Measurements from ENCODE around the gene GPR35. TPM values are rescaled to one million over a fixed set of nuclear protein-coding genes. Genes with fewer than 3 reads are reported as not detected.

Gene GPR35
- total RNA-seq, 1 donor from 2014 or later = 1.6 TPM

- ATAC-seq (ENCODE audit: low read depth) (no peak), DNase-seq (peak; percentile 6)
- Mint-ChIP-seq H3K9me3 (peaks cover 14% of the 10 kb centered on the region), H3K27me3 (no peaks in the 10 kb centered on the region), H3K36me3 (ENCODE audit: low read depth) (no peaks in the 10 kb centered on the region), H3K27ac (no peak overlapping the region), H3K4me3 (no peak overlapping the region), H3K4me1 (no peaks in the 10 kb centered on the region)
- intact Hi-C loops (cut with micrococcal nuclease) = no loop called here
- POLR2A ChIA-PET = no interaction called here
- CTCF ChIA-PET = no interaction called here
- no peak for TF ChIP-seq CTCF (IDR thresholded peaks at IDR 0.05)
These were observed 10.1 kb downstream of the GPR35 start for GRCh38 chr2:240635121-240635997.

- H3K9me3 Mint-ChIP-seq = peaks cover 14% of the 10 kb centered on the region
- TF ChIP-seq CTCF (IDR thresholded peaks at IDR 0.05) = no peak
- no peaks in the 10 kb centered on the region for H3K36me3 Mint-ChIP-seq (ENCODE audit: low read depth)
- intact Hi-C loops (cut with micrococcal nuclease) = no loop called here
- no peak overlapping the region for H3K4me3 Mint-ChIP-seq
- DNase-seq = peak; percentile 7
- no peaks in the 10 kb centered on the region for H3K4me1 Mint-ChIP-seq
- CTCF ChIA-PET = no interaction called here
- ATAC-seq (ENCODE audit: low read depth) = no peak
- no peak overlapping the region for H3K27ac Mint-ChIP-seq
- POLR2A ChIA-PET = no interaction called here
- no peaks in the 10 kb centered on the region for H3K27me3 Mint-ChIP-seq
These were observed 10.8 kb downstream of the GPR35 start for GRCh38 chr2:240635998-240636547.

GRCh38 chr2:240636563-240637115 lies 11.4 kb downstream of the GPR35 start:
- ChIA-PET CTCF (no interaction called here), POLR2A (no interaction called here)
- Mint-ChIP-seq H3K36me3 (ENCODE audit: low read depth) (no peaks in the 10 kb centered on the region), H3K27ac (no peak overlapping the region), H3K9me3 (peaks cover 14% of the 10 kb centered on the region), H3K27me3 (no peaks in the 10 kb centered on the region), H3K4me1 (no peaks in the 10 kb centered on the region), H3K4me3 (no peak overlapping the region)
- no peak for TF ChIP-seq CTCF (IDR thresholded peaks at IDR 0.05)
- intact Hi-C loops (cut with micrococcal nuclease) = no loop called here
- ATAC-seq (ENCODE audit: low read depth) (no peak), DNase-seq (peak; percentile 6)

- ChIA-PET CTCF (no interaction called here), POLR2A (no interaction called here)
- no peak for TF ChIP-seq CTCF (IDR thresholded peaks at IDR 0.05)
- Mint-ChIP-seq H3K27ac (no peak overlapping the region), H3K27me3 (no peaks in the 10 kb centered on the region), H3K4me1 (no peaks in the 10 kb centered on the region), H3K4me3 (no peak overlapping the region), H3K36me3 (ENCODE audit: low read depth) (no peaks in the 10 kb centered on the region), H3K9me3 (peaks cover 14% of the 10 kb centered on the region)
- ATAC-seq (ENCODE audit: low read depth) = no peak
- intact Hi-C loops (cut with micrococcal nuclease) = no loop called here
- DNase-seq = peak; percentile 9
These were observed 12.0 kb downstream of the GPR35 start for GRCh38 chr2:240637116-240637900.

- Mint-ChIP-seq H3K27ac (no peak overlapping the region), H3K4me3 (no peak overlapping the region), H3K36me3 (ENCODE audit: low read depth) (no peaks in the 10 kb centered on the region), H3K9me3 (peaks cover 13% of the 10 kb centered on the region), H3K27me3 (no peaks in the 10 kb centered on the region), H3K4me1 (no peaks in the 10 kb centered on the region)
- CTCF ChIA-PET = no interaction called here
- POLR2A ChIA-PET = no interaction called here
- no peak for TF ChIP-seq CTCF (IDR thresholded peaks at IDR 0.05)
- DNase-seq (no peak), ATAC-seq (ENCODE audit: low read depth) (no peak)
- intact Hi-C loops (cut with micrococcal nuclease) = no loop called here
These were observed 12.6 kb downstream of the GPR35 start for GRCh38 chr2:240637901-240638345.
